SKM-1 (cell line): ENCODE data around the gene SPRY1.

Experiments used
- DNase-seq: peaks from one replicate; lab custom pipeline; 2025; ENCODE audit not compliant: unreplicated experiment; lab: John Stamatoyannopoulos, UW

Gene SPRY1

GRCh38 chr4:123379392-123379791, 17.2 kb upstream of the SPRY1 start:
- no peak for DNase-seq

GRCh38 chr4:123380728-123381716, 15.6 kb upstream of the SPRY1 start:
- no peak for DNase-seq

- no peak for DNase-seq
These were observed 14.6 kb upstream of the SPRY1 start for GRCh38 chr4:123381996-123382395.

- DNase-seq, result no peak
These were observed 13.0 kb upstream of the SPRY1 start for GRCh38 chr4:123383566-123383965.

- DNase-seq, result no peak
These were observed 10.0 kb upstream of the SPRY1 start for GRCh38 chr4:123386609-123387008.

- DNase-seq, result no peak
These were observed 5.6 kb upstream of the SPRY1 start for GRCh38 chr4:123390846-123391456.

GRCh38 chr4:123393721-123394120, 2.9 kb upstream of the SPRY1 start:
- DNase-seq, result no peak

GRCh38 chr4:123397144-123398065, 810 bp downstream of the SPRY1 start:
- DNase-seq, result no peak

GRCh38 chr4:123398066-123398852, 1.7 kb downstream of the SPRY1 start:
- DNase-seq, result peak; percentile 79

GRCh38 chr4:123398853-123399626, 2.4 kb downstream of the SPRY1 start:
- no peak for DNase-seq

GRCh38 chr4:123399627-123400358, 3.2 kb downstream of the SPRY1 start:
- DNase-seq, result no peak

GRCh38 chr4:123401271-123402120, 4.9 kb downstream of the SPRY1 start:
- no peak for DNase-seq

GRCh38 chr4:123402121-123402465, 5.5 kb downstream of the SPRY1 start:
- DNase-seq, result no peak

GRCh38 chr4:123403080-123403604, 6.5 kb downstream of the SPRY1 start:
- DNase-seq, result no peak

- no peak for DNase-seq
These were observed 7.9 kb downstream of the SPRY1 start for GRCh38 chr4:123404533-123404932.

GRCh38 chr4:123405267-123405865, 8.8 kb downstream of the SPRY1 start:
- DNase-seq, result no peak

GRCh38 chr4:123406872-123407271, 10.3 kb downstream of the SPRY1 start:
- DNase-seq, result no peak
